GM12891 (cell line): ENCODE results near the gene IL11.
"Not testable (repeated sequence)": the region's sequence is repeated elsewhere in the genome, so short reads cannot be mapped to it uniquely, and the experiment has no call there.

Source experiments
- POLR2A ChIP-seq: IDR thresholded peaks from 2 replicates; pipeline ENCODE4 v1.6.1; 2011; ENCODE audit warnings: low read depth, low read length, control low read depth
- POLR2AphosphoS5 ChIP-seq: IDR thresholded peaks from 2 replicates; pipeline ENCODE4 v1.6.1; 2011; ENCODE audit warnings: low read depth, low read length, control low read depth

- TF ChIP-seq POLR2AphosphoS5, POLR2A: not testable (repeated sequence)
These were observed 41.4 kb downstream of the IL11 start for GRCh38 chr19:55328774-55329318.
